Measurements from ENCODE around the gene SLC30A2. TPM values are rescaled to one million over a fixed set of nuclear protein-coding genes. Genes with fewer than 3 reads are reported as not detected.

Gene SLC30A2
- total and polyA plus RNA-seq, 2 of the 13 experiments (the other 11 are each of a cell fraction or from before 2014, with no cell fraction given), result not detected

DNA sequence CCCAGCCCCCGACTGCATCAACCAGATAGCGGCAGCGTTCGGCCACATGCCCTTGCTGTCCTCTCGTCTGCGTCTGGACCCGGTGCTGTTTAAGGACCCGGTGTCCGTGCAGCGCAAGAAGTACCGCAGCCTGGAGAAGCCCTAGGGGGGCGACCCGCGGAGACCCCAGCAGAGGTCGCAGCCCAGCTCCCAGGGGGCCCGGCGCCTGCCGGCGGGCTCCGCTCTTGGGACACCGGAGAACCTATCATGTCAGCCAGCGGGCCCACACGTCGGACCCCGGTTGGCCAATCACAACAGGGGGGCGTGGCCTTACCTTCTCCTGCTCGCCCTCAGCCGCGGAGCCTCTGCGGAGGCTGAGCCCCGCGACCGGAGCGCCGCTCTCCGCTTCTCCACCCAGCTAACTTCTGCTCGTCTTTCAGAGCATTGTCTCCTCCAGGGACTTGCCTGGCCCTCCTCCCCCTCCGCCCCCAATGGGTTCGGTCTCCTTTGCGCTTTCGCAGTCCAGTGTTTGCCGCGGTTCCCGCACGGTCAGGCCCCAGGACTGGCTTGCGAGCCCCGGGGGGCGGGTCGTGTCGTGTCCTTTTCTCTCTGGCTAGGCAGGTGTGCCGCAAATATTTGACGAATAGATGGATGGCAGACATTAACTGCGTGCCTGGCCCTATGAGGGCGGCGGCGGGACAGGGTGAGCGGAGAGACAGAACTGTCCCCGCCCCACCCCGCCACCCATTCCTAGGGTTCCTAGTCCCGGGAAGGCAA, 10.5 kb downstream of the SLC30A2 start (continued):
- TF ChIP-seq ZNF619 (CRISPR knock-in tag; IDR thresholded peaks at IDR 0.05) (no peak), CAMTA2 (CRISPR knock-in tag; IDR thresholded peaks at IDR 0.05; ENCODE audit: borderline replicate concordance) (no peak), TAF15 (IDR thresholded peaks at IDR 0.05; ENCODE audit: low read depth, low read length, poor library complexity, severe bottlenecking) (no peak), ZNF343 (CRISPR knock-in tag; IDR thresholded peaks at IDR 0.05) (peak; percentile 85; the same call in 1 of the 2 replicates), FOXP1 (IDR thresholded peaks at IDR 0.05) (no peak), FOXP1 (CRISPR knock-in tag; IDR thresholded peaks at IDR 0.05) (no peak), ZNF446 (CRISPR knock-in tag; IDR thresholded peaks at IDR 0.05) (peak; percentile 9; the same call in 1 of the 2 replicates), ZNF557 (CRISPR knock-in tag; IDR thresholded peaks at IDR 0.05) (no peak), ARNT2 (CRISPR knock-in tag; IDR thresholded peaks at IDR 0.05; ENCODE audit: low read depth) (no peak), IRX3 (CRISPR knock-in tag; IDR thresholded peaks at IDR 0.05; ENCODE audit: borderline replicate concordance, low read depth) (no peak), SUZ12 (IDR thresholded peaks at IDR 0.05; ENCODE audit: low read depth, low read length) (no peak), JDP2 (CRISPR knock-in tag; IDR thresholded peaks at IDR 0.05; ENCODE audit: borderline replicate concordance) (no peak), SRSF4 (IDR thresholded peaks at IDR 0.05; ENCODE audit: low read depth, low read length, poor library complexity, severe bottlenecking) (no peak), ATF7-NPFF (CRISPR knock-in tag; IDR thresholded peaks at IDR 0.05; ENCODE audit: low read depth) (peak; percentile 37; the same call in 1 of the 2 replicates), YEATS2 (CRISPR knock-in tag; IDR thresholded peaks at IDR 0.05; ENCODE audit: borderline replicate concordance) (no peak)
- TF ChIP-seq, protein P1, sequence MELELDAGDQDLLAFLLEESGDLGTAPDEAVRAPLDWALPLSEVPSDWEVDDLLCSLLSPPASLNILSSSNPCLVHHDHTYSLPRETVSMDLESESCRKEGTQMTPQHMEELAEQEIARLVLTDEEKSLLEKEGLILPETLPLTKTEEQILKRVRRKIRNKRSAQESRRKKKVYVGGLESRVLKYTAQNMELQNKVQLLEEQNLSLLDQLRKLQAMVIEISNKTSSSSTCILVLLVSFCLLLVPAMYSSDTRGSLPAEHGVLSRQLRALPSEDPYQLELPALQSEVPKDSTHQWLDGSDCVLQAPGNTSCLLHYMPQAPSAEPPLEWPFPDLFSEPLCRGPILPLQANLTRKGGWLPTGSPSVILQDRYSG (CRISPR knock-in tag; IDR thresholded peaks at IDR 0.05), result no peak
- TF ChIP-seq, protein P2, sequence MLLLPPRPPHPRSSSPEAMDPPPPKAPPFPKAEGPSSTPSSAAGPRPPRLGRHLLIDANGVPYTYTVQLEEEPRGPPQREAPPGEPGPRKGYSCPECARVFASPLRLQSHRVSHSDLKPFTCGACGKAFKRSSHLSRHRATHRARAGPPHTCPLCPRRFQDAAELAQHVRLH (CRISPR knock-in tag; IDR thresholded peaks at IDR 0.05; ENCODE audit: borderline replicate concordance, low read depth), result peak; percentile 25; the same call in 1 of the 2 replicates
- TF ChIP-seq, protein P3, sequence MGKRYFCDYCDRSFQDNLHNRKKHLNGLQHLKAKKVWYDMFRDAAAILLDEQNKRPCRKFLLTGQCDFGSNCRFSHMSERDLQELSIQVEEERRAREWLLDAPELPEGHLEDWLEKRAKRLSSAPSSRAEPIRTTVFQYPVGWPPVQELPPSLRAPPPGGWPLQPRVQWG (CRISPR knock-in tag; IDR thresholded peaks at IDR 0.05; ENCODE audit: borderline replicate concordance, low read depth), result no peak
- TF ChIP-seq, protein P4, sequence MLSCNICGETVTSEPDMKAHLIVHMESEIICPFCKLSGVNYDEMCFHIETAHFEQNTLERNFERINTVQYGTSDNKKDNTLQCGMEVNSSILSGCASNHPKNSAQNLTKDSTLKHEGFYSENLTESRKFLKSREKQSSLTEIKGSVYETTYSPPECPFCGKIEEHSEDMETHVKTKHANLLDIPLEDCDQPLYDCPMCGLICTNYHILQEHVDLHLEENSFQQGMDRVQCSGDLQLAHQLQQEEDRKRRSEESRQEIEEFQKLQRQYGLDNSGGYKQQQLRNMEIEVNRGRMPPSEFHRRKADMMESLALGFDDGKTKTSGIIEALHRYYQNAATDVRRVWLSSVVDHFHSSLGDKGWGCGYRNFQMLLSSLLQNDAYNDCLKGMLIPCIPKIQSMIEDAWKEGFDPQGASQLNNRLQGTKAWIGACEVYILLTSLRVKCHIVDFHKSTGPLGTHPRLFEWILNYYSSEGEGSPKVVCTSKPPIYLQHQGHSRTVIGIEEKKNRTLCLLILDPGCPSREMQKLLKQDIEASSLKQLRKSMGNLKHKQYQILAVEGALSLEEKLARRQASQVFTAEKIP (CRISPR knock-in tag; IDR thresholded peaks at IDR 0.05; ENCODE audit: borderline replicate concordance), result no peak
- TF ChIP-seq, protein P5, sequence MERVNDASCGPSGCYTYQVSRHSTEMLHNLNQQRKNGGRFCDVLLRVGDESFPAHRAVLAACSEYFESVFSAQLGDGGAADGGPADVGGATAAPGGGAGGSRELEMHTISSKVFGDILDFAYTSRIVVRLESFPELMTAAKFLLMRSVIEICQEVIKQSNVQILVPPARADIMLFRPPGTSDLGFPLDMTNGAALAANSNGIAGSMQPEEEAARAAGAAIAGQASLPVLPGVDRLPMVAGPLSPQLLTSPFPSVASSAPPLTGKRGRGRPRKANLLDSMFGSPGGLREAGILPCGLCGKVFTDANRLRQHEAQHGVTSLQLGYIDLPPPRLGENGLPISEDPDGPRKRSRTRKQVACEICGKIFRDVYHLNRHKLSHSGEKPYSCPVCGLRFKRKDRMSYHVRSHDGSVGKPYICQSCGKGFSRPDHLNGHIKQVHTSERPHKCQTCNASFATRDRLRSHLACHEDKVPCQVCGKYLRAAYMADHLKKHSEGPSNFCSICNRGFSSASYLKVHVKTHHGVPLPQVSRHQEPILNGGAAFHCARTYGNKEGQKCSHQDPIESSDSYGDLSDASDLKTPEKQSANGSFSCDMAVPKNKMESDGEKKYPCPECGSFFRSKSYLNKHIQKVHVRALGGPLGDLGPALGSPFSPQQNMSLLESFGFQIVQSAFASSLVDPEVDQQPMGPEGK (CRISPR knock-in tag; IDR thresholded peaks at IDR 0.05), result peak; percentile 51; the same call in 1 of the 2 replicates
- TF ChIP-seq, protein P6, sequence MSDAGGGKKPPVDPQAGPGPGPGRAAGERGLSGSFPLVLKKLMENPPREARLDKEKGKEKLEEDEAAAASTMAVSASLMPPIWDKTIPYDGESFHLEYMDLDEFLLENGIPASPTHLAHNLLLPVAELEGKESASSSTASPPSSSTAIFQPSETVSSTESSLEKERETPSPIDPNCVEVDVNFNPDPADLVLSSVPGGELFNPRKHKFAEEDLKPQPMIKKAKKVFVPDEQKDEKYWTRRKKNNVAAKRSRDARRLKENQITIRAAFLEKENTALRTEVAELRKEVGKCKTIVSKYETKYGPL (CRISPR knock-in tag; IDR thresholded peaks at IDR 0.05), result no peak
- TF ChIP-seq, protein P7, sequence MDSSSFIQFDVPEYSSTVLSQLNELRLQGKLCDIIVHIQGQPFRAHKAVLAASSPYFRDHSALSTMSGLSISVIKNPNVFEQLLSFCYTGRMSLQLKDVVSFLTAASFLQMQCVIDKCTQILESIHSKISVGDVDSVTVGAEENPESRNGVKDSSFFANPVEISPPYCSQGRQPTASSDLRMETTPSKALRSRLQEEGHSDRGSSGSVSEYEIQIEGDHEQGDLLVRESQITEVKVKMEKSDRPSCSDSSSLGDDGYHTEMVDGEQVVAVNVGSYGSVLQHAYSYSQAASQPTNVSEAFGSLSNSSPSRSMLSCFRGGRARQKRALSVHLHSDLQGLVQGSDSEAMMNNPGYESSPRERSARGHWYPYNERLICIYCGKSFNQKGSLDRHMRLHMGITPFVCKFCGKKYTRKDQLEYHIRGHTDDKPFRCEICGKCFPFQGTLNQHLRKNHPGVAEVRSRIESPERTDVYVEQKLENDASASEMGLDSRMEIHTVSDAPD (CRISPR knock-in tag; IDR thresholded peaks at IDR 0.05), result no peak
